GM12891 (cell line): Measurements from ENCODE around the gene OGDH.

Experiments used
- POLR2A ChIP-seq: IDR thresholded peaks from 2 replicates; pipeline ENCODE4 v1.6.1; 2011; ENCODE audit warnings: low read depth, low read length, control low read depth
- POLR2AphosphoS5 ChIP-seq: IDR thresholded peaks from 2 replicates; pipeline ENCODE4 v1.6.1; 2011; ENCODE audit warnings: low read depth, low read length, control low read depth
- SPI1 ChIP-seq: IDR thresholded peaks from 2 replicates; pipeline ENCODE4 v1.6.1; 2011; ENCODE audit warnings: low read depth, low read length, control low read depth
- TAF1 ChIP-seq: IDR thresholded peaks from 2 replicates; pipeline ENCODE4 v1.6.1; 2011; ENCODE audit warnings: low read depth, low read length, control low read depth

GRCh38 chr7:44707558-44708230, 101.3 kb downstream of the OGDH start:
- TF ChIP-seq POLR2AphosphoS5 = no peak
- no peak for TF ChIP-seq POLR2A
- no peak for TF ChIP-seq TAF1
- no peak for TF ChIP-seq SPI1
